Endothelial cell of umbilical vein (primary cell): Measurements from ENCODE around the gene SSC4D. TPM values are rescaled to one million over a fixed set of nuclear protein-coding genes. Genes with fewer than 3 reads are reported as not detected.

ENCODE experiments used
- BruUV-seq: library from RNA; stranded (reverse); fragments of 400-500 nt; replicated peaks from 2 replicates; lab custom pipeline; 2021; lab: Mats Ljungman, UMichigan
- CTCF ChIA-PET: fragments of 300-600, 350-600 bp; sonication (Branson Sonifier 250); formaldehyde crosslinking; loops from one replicate; lab custom pipeline; 2021; ENCODE audit warnings: antibody characterized with exemption, inconsistent platforms; lab: Charles Lee
- POLR2A ChIA-PET: fragments of 300-600, 350-600 bp; sonication (Branson Sonifier 250); formaldehyde crosslinking; loops from one replicate; lab custom pipeline; 2021; ENCODE audit warnings: antibody characterized with exemption, inconsistent platforms; lab: Charles Lee
- DNase-seq: peaks from one replicate; pipeline ENCODE4 v3.0.0-alpha.2; 2011; ENCODE audit warnings: low read depth, low spot score
- FAIRE-seq: peaks from 2 replicates; lab custom pipeline; 2011; peaks lifted over from hg19 to GRCh38; lab: Jason Lieb, UNC
- H2AFZ ChIP-seq: 2 replicates; pipeline ENCODE4 v1.6.0; 2012; ENCODE audit warnings: low read depth, low read length, control low read depth, inconsistent platforms
- H3K27ac ChIP-seq: 2 replicates; pipeline ENCODE4 v1.5.1; 2011; ENCODE audit warnings: low read depth, mild to moderate bottlenecking, control low read depth, low read length, moderate library complexity; ENCODE audit not compliant: insufficient read depth
- H3K27me3 ChIP-seq, 2 experiments: 2 replicates each; pipeline versions ENCODE4 v1.6.0 to v1.6.1; 2011; ENCODE audit warnings: low read length in 2 of 2, mixed read lengths in 1 of 2; ENCODE audit not compliant: control insufficient read depth in 2 of 2, insufficient read depth in 2 of 2
- H3K36me3 ChIP-seq, 2 experiments: 2 replicates in 1 of 2; 3 replicates in 1 of 2; pipeline ENCODE4 v1.5.1; 2011; ENCODE audit warnings: low read length in 2 of 2, mild to moderate bottlenecking in 1 of 2, moderate library complexity in 1 of 2; ENCODE audit not compliant: control insufficient read depth in 2 of 2, insufficient read depth in 2 of 2; ENCODE audit errors: extremely low read depth in 1 of 2
- H3K4me1 ChIP-seq: 3 replicates; pipeline ENCODE4 v1.5.1; 2011; ENCODE audit warnings: mild to moderate bottlenecking, low read length; ENCODE audit not compliant: control insufficient read depth, insufficient read depth; ENCODE audit errors: extremely low read depth
- H3K4me2 ChIP-seq: 2 replicates; pipeline ENCODE4 v1.6.1; 2011; ENCODE audit warnings: low read length, control low read depth, mixed read lengths; ENCODE audit not compliant: insufficient read depth
- H3K4me3 ChIP-seq, 3 experiments: fragments of 200-600 bp in 1 of 3; sonication (generic), shearing (Covaris generic) in 1 of 3; replicated peaks in 1 of 3; 2 replicates each; pipeline ENCODE4 v1.5.1; 2011 to 2016; ENCODE audit warnings: control low read depth in 3 of 3, low read length in 3 of 3, mild to moderate bottlenecking in 2 of 3, inconsistent platforms in 1 of 3, low read depth in 1 of 3, moderate library complexity in 1 of 3; ENCODE audit not compliant: insufficient read depth in 1 of 3
- H3K79me2 ChIP-seq: 2 replicates; pipeline ENCODE4 v1.6.0; 2012; ENCODE audit warnings: low read length, inconsistent platforms; ENCODE audit not compliant: control insufficient read depth, insufficient read depth
- H3K9ac ChIP-seq: replicated peaks from 2 replicates; pipeline ENCODE3; 2011; ENCODE audit warnings: low read length, control low read depth; ENCODE audit not compliant: insufficient read depth; ENCODE audit errors: extremely low read depth
- H3K9me1 ChIP-seq: replicated peaks from 3 replicates; pipeline ENCODE4 v1.6.0; 2011; ENCODE audit warnings: mild to moderate bottlenecking, low read length; ENCODE audit not compliant: control insufficient read depth, insufficient read depth; ENCODE audit errors: extremely low read depth
- H3K9me3 ChIP-seq: replicated peaks from 2 replicates; pipeline ENCODE4 v1.5.1; 2012; ENCODE audit warnings: low read length, inconsistent platforms; ENCODE audit not compliant: control insufficient read depth, insufficient read depth
- H4K20me1 ChIP-seq: replicated peaks from 2 replicates; pipeline ENCODE3; 2011; ENCODE audit warnings: mild to moderate bottlenecking, low read length; ENCODE audit not compliant: control insufficient read depth, insufficient read depth; ENCODE audit errors: extremely low read depth
- CTCF ChIP-seq, 2 donors: IDR thresholded peaks; 1 replicate in 1 of 2; 2 replicates in 1 of 2; pipeline ENCODE4 v1.5.1; 2011; ENCODE audit warnings: low read length in 2 of 2, mild to moderate bottlenecking in 2 of 2, moderate library complexity in 2 of 2, control low read depth in 1 of 2, inconsistent platforms in 1 of 2, low read depth in 1 of 2; ENCODE audit not compliant: insufficient read depth in 1 of 2; ENCODE audit errors: extremely low read depth in 1 of 2
- EZH2 ChIP-seq: IDR thresholded peaks from 2 replicates; pipeline ENCODE4 v1.6.1; 2012; ENCODE audit warnings: borderline replicate concordance, low read depth, mild to moderate bottlenecking, moderate library complexity, low read length, inconsistent platforms; ENCODE audit not compliant: severe bottlenecking
- FOS ChIP-seq: IDR thresholded peaks from 2 replicates; pipeline ENCODE4 v1.6.1; 2011; ENCODE audit warnings: mild to moderate bottlenecking, low read length, moderate library complexity, borderline replicate concordance; ENCODE audit not compliant: insufficient read depth
- GATA2 ChIP-seq: IDR thresholded peaks from 2 replicates; pipeline ENCODE4 v1.7.0; 2011; ENCODE audit warnings: low read depth, mild to moderate bottlenecking, moderate library complexity, mixed read lengths, low read length; ENCODE audit not compliant: insufficient read length, insufficient read depth
- JUN ChIP-seq: IDR thresholded peaks from 2 replicates; pipeline ENCODE4 v1.6.1; 2011; ENCODE audit warnings: borderline replicate concordance, low read depth; ENCODE audit not compliant: insufficient read length, insufficient read depth
- MAX ChIP-seq: IDR thresholded peaks from 2 replicates; pipeline ENCODE4 v1.6.1; 2011; ENCODE audit not compliant: insufficient read depth, insufficient read length
- MYC ChIP-seq: IDR thresholded peaks from one replicate; pipeline ENCODE4 v1.6.1; 2011; ENCODE audit warnings: mild to moderate bottlenecking, low read depth, low read length
- POLR2A ChIP-seq: IDR thresholded peaks from 2 replicates; pipeline ENCODE4 v1.6.1; 2012; ENCODE audit warnings: low read depth, mild to moderate bottlenecking, control low read depth, low read length
- POLR2AphosphoS5 ChIP-seq: IDR thresholded peaks from 2 replicates; pipeline ENCODE4 v1.6.1; 2012; ENCODE audit warnings: low read depth, mild to moderate bottlenecking, control low read depth, low read length, moderate library complexity; ENCODE audit not compliant: insufficient read depth
- dilution Hi-C: fragments of 300-500 bp; cut with MboI; formaldehyde crosslinking; loops from one replicate; pipeline ENCODE4 v1.15.0; 2019; ENCODE audit warnings: low sequenced_read_pairs; ENCODE audit not compliant: extremely low pct_ligation_motif_present
- intact Hi-C: fragments of 100-400 bp; cut with micrococcal nuclease; formaldehyde crosslinking; loops from one replicate; pipeline ENCODE4 v1.10.0; 2022
- polyA plus RNA-seq, 4 experiments: library from polyadenylated mRNA; depleted of rRNA in 3 of 4; stranded (reverse) in 3 of 4; unstranded in 1 of 4; fragments of >200 nt; gene quantifications; 2 replicates each; pipeline versions ENCODE4 v1.2.1 to v1.2.3, GENCODE V29; 2011 to 2012; ENCODE audit warnings: missing spikeins in 1 of 4
- total RNA-seq: library from RNA; stranded (reverse); gene quantifications from 2 replicates; pipeline ENCODE4 v1.2.3, GENCODE V29; 2021

The SSC4D gene
- total and polyA plus RNA-seq, 2 donors (not counting 3 experiments of a cell fraction or from before 2014, with no cell fraction given), result 0.46 to 0.88 TPM

- DNase-seq (no peak), FAIRE-seq (no peak)
- ChIA-PET POLR2A (no interaction called here), CTCF (no interaction called here)
- Histone ChIP-seq H3K9me1 (no peaks in the 10 kb centered on the region), H3K4me2 (no peak overlapping the region), H3K9ac (no peak overlapping the region), H3K27me3 (no peaks in the 10 kb centered on the region), H2AFZ (no peak overlapping the region), H3K36me3 (no peaks in the 10 kb centered on the region), H4K20me1 (no peaks in the 10 kb centered on the region), H3K4me1 (peaks cover 9% of the 10 kb centered on the region), H3K4me3 (no peak overlapping the region), H3K27ac (no peak overlapping the region), H3K9me3 (no peaks in the 10 kb centered on the region), H3K79me2 (no peaks in the 10 kb centered on the region)
- no peak for TF ChIP-seq EZH2
- TF ChIP-seq GATA2, result no peak
- no peak for TF ChIP-seq MAX
- no peak for TF ChIP-seq MYC
- TF ChIP-seq POLR2A, result no peak
- TF ChIP-seq CTCF (IDR thresholded peaks at IDR 0.05; ENCODE audit: extremely low read depth in 1 of 2, insufficient read depth in 1 of 2, low read depth in 1 of 2, low read length in 2 of 2), result no peak
- no peak for TF ChIP-seq JUN
- TF ChIP-seq FOS, result no peak
- TF ChIP-seq POLR2AphosphoS5, result no peak
- intact Hi-C loops (no loop called here), dilution Hi-C loops (no loop called here)
- BruUV-seq, result no TSS peak
These were observed 20.7 kb upstream of the SSC4D start for GRCh38 chr7:76430211-76430610.
